KG1 (cell line): ENCODE results near the gene BACH2.

Experiments
- DNase-seq: peaks from one replicate; lab custom pipeline; 2025; lab: John Stamatoyannopoulos, UW

The BACH2 gene

DNA sequence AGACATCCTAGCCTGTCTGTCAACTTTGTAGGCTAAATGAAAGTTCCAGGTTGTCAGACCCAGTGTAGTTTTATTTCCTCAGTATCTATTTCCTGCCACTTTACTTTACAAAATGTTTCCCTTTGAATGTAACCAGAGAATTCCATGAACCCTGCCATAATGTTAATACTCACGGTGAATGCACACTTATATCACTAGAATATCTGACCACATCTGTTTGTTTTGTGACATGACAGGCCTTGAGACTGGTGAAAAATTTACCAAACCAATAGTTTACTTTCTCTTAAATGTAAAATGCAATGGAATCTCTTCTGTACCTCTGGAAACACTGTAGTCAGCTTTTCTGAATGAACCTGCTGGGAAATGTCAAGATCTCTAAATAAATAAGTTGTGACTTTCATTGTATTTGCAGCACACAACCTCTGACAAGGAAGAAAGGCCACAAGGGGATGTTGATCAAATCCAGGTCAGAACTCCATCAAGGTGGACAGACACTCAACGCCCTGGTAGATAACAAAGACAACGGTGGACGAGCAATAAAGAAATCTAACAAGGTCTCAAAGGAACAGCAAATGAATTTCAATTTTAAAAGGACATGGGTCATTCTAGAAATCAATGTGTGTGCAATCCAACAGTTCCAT is 59.2 kb downstream of the BACH2 start:
- no peak for DNase-seq

- DNase-seq: no peak
Measured at GRCh38 chr6:90233994-90234393, 62.6 kb downstream of the BACH2 start.

DNA sequence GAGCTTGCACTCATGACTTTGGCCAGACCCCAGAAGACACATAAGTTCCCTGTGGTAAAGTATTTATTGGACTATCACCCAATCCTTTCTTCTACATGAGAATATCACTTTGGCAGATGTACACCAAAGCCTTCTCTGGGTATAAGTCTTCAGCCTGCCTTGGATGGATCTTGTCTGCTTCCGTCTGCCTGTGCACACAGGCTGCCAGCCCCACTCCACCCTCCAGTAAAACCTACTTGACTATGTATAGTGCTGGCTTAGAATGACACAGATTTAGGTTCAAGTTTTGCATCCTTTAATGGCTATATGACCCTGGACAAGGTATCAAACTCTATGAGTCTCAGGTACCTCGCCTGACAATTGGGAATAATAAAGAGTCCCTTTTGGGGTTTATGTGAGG is 63.4 kb downstream of the BACH2 start:
- DNase-seq: no peak

- DNase-seq: no peak
Measured at GRCh38 chr6:90231798-90232197, 64.8 kb downstream of the BACH2 start.

DNA sequence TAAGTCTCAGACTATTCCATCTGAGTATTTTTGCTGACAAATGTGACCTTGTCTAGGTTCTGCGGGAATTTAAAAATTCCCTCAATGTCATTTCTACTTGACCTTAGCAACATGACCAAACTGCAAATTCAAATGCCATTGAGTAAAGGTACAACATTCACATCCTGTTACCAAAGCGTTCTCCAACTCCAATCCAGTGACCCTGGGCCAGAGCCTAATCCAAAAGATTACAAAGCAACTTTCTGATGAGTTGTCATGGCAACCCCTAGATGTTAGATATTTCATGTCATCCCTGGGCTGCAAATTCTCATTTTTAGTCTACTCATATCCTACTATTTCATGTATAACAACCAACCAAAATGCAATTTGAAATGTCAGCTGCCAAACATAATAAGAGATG is 65.3 kb downstream of the BACH2 start:
- no peak for DNase-seq

- no peak for DNase-seq
Measured at GRCh38 chr6:90230548-90231215, 66.0 kb downstream of the BACH2 start.

DNA sequence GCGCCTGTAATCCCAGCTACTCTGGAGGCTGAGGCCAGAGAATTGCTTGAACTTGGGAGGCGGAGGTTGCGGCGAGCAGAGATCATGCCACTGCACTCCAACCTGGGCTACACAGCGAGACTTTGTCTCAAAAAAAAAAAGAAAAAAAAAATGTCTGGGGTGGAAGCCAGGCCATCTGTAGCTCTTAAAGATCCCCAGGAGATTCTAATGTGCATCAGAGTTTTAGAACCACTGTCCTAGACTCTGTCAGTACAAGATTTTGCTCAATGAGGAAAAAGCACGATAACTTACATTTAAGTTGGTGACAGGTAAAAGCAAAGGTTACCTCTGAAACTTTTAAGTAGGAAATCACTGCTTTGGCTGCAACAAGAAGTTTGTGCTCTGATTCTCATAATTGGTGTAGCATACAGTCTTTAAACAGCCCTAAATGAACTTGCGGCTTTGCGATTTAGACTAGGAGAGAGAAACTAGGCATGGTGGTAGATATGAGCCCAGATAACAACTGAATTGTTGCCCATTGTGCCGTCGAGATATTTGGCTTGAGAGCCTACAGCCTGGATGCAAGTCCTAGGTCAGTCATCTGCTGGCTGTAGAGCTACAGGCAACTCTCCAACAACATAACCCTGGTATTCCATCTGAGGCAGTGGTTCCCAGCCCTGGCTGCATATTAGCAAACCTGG is 67.2 kb downstream of the BACH2 start:
- DNase-seq: no peak

DNA sequence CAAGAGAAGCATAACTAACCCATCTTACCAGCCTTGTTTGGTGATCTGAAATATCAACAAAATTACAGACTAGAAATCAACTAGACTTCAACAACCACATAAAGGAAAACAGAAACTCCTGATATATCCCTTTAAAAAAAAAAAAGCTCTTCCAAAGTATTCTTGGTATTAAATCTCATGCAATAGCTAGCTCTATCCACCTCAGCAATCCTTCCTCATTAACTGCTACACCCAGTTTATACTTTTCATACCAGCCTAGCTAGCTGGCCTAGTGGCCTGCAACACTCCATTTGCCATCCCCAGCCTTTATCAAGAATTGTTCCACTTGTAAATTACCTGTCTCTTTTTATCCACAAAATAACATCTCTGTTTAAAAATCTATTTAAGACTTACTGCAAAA is 69.0 kb downstream of the BACH2 start:
- no peak for DNase-seq

DNA sequence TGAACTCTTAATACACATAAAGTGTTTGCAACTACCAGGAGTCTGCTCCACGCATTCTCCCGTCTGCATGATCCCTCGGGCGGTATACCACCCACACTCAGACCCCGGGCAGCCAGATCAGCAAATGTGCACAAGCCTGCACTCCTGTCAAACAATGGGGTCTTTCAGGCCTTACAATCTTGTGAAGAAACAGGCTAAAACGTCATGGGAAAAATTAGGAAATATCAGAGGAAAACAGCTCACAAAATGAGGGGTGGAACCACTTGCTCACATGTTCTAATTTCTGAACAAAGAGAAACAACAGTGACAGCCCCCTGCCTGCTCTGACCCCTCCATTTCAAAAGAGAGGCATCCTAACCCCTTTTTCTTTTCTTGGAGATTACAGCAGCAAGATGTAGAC is 69.4 kb downstream of the BACH2 start:
- no peak for DNase-seq

DNA sequence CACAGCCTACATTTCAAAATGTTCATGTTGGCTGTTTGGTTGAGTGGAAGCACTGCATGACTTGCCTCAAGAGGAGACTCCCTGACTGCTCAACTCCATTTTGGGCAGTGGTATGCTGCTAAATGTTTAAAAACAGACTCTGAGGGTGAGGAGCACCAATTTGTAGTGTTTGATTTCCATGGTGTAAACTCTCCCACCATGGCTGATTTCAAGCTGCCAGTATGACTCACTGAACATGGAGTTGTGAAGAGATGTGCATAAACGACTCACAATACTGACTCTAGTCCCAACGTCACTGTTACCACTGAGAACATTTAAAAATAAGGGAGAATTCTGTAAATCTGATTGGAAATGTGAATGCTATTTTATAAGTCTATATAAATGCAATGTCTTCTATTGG is 70.4 kb downstream of the BACH2 start:
- no peak for DNase-seq

GRCh38 chr6:90224196-90224595 is 72.4 kb downstream of the BACH2 start:
- no peak for DNase-seq

DNA sequence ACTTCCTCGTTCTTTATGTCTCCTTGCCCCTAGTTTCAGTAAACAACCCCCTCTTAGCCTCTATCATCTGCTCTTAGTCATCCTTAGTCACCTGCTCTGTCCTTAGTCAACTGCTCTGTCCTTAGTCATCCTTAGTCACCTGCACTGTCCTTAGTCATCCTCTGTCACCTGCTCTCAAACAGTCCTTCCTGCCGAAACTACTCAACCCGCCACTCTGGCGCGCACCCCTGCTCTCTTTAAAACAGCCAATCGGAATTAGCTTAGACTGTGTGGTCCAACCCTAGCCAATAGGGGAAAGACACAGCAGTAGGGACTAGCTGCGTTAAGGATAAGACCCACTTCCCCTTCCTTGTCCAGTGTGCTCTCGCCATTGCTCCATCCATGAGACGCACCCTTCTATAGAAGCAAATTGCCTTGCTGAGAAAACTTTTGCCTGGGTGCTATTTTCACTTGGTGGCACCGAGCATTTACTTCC is 73.9 kb downstream of the BACH2 start:
- no peak for DNase-seq

- DNase-seq: no peak
Measured at GRCh38 chr6:90222008-90222407, 74.6 kb downstream of the BACH2 start.

DNA sequence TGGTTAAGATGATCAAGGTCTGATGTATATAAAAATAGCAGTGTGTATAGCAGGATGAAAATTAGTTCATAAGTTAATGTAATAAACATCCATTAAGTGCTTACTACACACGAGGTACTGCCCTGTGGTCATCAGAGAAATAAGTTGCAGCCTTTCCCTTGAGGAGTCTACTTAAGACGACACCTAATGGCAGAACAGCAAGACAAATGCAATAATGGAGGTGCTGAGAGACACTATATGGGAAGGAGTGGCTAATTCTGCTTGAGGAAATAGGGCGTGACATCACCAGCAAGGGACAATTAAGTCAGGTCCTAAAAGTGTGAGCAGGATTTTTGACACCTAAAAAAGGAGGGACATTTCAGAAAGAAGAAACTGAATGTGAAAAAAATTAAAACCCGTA is 75.2 kb downstream of the BACH2 start:
- DNase-seq: no peak

DNA sequence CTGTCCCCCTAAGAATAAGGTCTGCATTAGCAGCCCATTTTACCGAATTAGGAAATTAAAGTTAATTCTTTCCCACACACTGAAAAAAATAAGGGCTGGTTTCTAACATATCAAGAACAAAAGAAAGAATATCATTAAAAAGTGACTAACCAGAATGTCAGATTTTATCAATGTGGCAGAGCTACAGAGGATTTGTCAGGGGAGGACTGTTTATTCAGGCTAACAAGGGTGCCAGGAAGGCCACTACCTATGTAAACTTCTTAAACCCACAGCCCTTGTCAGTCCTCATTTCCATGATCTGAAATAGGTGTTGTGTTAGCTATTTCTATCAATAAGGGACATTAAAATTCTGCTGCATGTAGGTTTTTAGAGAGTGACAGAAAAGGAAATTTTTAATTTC is 76.4 kb downstream of the BACH2 start:
- no peak for DNase-seq

- DNase-seq: no peak
Measured at GRCh38 chr6:90219209-90219985, 77.2 kb downstream of the BACH2 start.

GRCh38 chr6:90218959-90219208 is 77.8 kb downstream of the BACH2 start:
- DNase-seq: no peak

GRCh38 chr6:90217506-90218127 is 79.0 kb downstream of the BACH2 start:
- no peak for DNase-seq

- no peak for DNase-seq
Measured at GRCh38 chr6:90216072-90216977, 80.3 kb downstream of the BACH2 start.

GRCh38 chr6:90214966-90215365 is 81.7 kb downstream of the BACH2 start:
- no peak for DNase-seq

GRCh38 chr6:90214461-90214860 is 82.2 kb downstream of the BACH2 start:
- DNase-seq: no peak
